H1 (cell line): ENCODE data around the gene KIAA1755. TPM values are rescaled to one million over a fixed set of nuclear protein-coding genes. Genes with fewer than 3 reads are reported as not detected.

Source experiments
- CTCF ChIA-PET: fragments of 300-600 bp; sonication (Branson Sonifier 250); formaldehyde crosslinking; loops from one replicate; lab custom pipeline; 2021; ENCODE audit not compliant: partially characterized antibody; lab: Charles Lee
- POLR2A ChIA-PET: fragments of 300-600 bp; sonication (Branson Sonifier 250); formaldehyde crosslinking; loops from one replicate; lab custom pipeline; 2021; ENCODE audit warnings: inconsistent platforms; ENCODE audit not compliant: partially characterized antibody; lab: Charles Lee
- DNase-seq, 2 experiments: peaks; one replicate each; pipeline versions ENCODE4 v3.0.0 to v3.0.0-alpha.2; 2010 to 2022; ENCODE audit warnings: low spot score in 2 of 2, low read depth in 1 of 2, mixed read lengths in 1 of 2
- FAIRE-seq: peaks from 2 replicates; lab custom pipeline; 2011; peaks lifted over from hg19 to GRCh38; lab: Jason Lieb, UNC
- H2AFZ ChIP-seq: 2 replicates; pipeline ENCODE4 v1.8.1; 2012; ENCODE audit warnings: low read length, inconsistent platforms
- H2AK5ac ChIP-seq: 2 replicates; pipeline ENCODE4 v1.6.1; 2013; ENCODE audit warnings: low read depth, low read length
- H2BK120ac ChIP-seq: replicated peaks from 2 replicates; pipeline ENCODE3; 2013; ENCODE audit warnings: low read depth, low read length, inconsistent platforms
- H2BK12ac ChIP-seq: 2 replicates; pipeline ENCODE4 v1.6.1; 2013; ENCODE audit warnings: low read depth, low read length
- H2BK15ac ChIP-seq: 2 replicates; pipeline ENCODE4 v1.6.1; 2013; ENCODE audit warnings: low read length
- H2BK20ac ChIP-seq: 2 replicates; pipeline ENCODE4 v1.6.1; 2013; ENCODE audit warnings: low read length
- H2BK5ac ChIP-seq: 2 replicates; pipeline ENCODE4 v1.6.1; 2013; ENCODE audit warnings: low read depth, low read length
- H3K14ac ChIP-seq: 2 replicates; pipeline ENCODE4 v1.6.1; 2013; ENCODE audit warnings: inconsistent platforms; ENCODE audit not compliant: insufficient read length
- H3K18ac ChIP-seq: 2 replicates; pipeline ENCODE4 v1.6.1; 2013; ENCODE audit warnings: low read length; ENCODE audit errors: extremely low read depth
- H3K23ac ChIP-seq: 2 replicates; pipeline ENCODE4 v1.6.1; 2013; ENCODE audit warnings: inconsistent platforms; ENCODE audit not compliant: insufficient read length
- H3K23me2 ChIP-seq: 2 replicates; pipeline ENCODE4 v1.6.1; 2013; ENCODE audit warnings: low read depth, low read length
- H3K27ac ChIP-seq: 2 replicates; pipeline ENCODE4 v1.6.1; 2011; ENCODE audit warnings: low read depth, low read length, inconsistent platforms
- H3K27me3 ChIP-seq, 4 experiments: replicated peaks in 1 of 4; 1 replicate in 1 of 4; 2 replicates in 3 of 4; pipeline versions ENCODE4 v1.6.1 to v1.8.1; 2011 to 2013; ENCODE audit warnings: low read length in 3 of 4, mild to moderate bottlenecking in 3 of 4, inconsistent platforms in 2 of 4, mixed read lengths in 2 of 4, moderate library complexity in 1 of 4; ENCODE audit not compliant: control insufficient read depth in 3 of 4, insufficient read depth in 3 of 4; ENCODE audit errors: extremely low read depth in 1 of 4
- H3K36me3 ChIP-seq, 4 experiments: 2 replicates each; pipeline versions ENCODE4 v1.6.1 to v1.8.1; 2011 to 2013; ENCODE audit warnings: mild to moderate bottlenecking in 4 of 4, low read length in 3 of 4, moderate library complexity in 2 of 4, control low read depth in 1 of 4, inconsistent platforms in 1 of 4; ENCODE audit not compliant: insufficient read depth in 4 of 4, control insufficient read depth in 2 of 4
- H3K4ac ChIP-seq: replicated peaks from 2 replicates; pipeline ENCODE3; 2013; ENCODE audit warnings: low read length, low read depth, mixed read lengths, inconsistent platforms; ENCODE audit not compliant: insufficient read length
- H3K4me1 ChIP-seq, 4 experiments: replicated peaks in 1 of 4; 1 replicate in 1 of 4; 2 replicates in 3 of 4; pipeline versions ENCODE4 v1.6.1 to v1.8.1; 2011 to 2013; ENCODE audit warnings: low read length in 3 of 4, inconsistent platforms in 2 of 4, mixed read lengths in 1 of 4; ENCODE audit not compliant: insufficient read depth in 4 of 4, control insufficient read depth in 3 of 4
- H3K4me2 ChIP-seq, 2 experiments: 2 replicates each; pipeline versions ENCODE4 v1.6.1 to v1.8.1; 2011 to 2013; ENCODE audit warnings: low read depth in 2 of 2, low read length in 2 of 2, control low read depth in 1 of 2, inconsistent platforms in 1 of 2, mild to moderate bottlenecking in 1 of 2; ENCODE audit not compliant: insufficient read depth in 1 of 2
- H3K4me3 ChIP-seq, 4 experiments: fragments of 200-600, 300-600 bp in 1 of 4; sonication (generic), shearing (Covaris generic), sonication (Bioruptor Twin) in 1 of 4; 2 replicates each; pipeline versions ENCODE4 v1.5.1 to v1.8.1; 2011 to 2016; ENCODE audit warnings: low read length in 4 of 4, low read depth in 3 of 4, control low read depth in 2 of 4, inconsistent platforms in 2 of 4, mild to moderate bottlenecking in 2 of 4, mixed read lengths in 1 of 4, moderate library complexity in 1 of 4; ENCODE audit not compliant: insufficient read depth in 2 of 4; ENCODE audit errors: extremely low read depth in 1 of 4
- H3K56ac ChIP-seq: replicated peaks from 2 replicates; pipeline ENCODE3; 2013; ENCODE audit warnings: low read depth, mild to moderate bottlenecking, mixed read lengths, low read length, inconsistent platforms; ENCODE audit not compliant: insufficient read length
- H3K79me1 ChIP-seq: 2 replicates; pipeline ENCODE4 v1.6.1; 2013; ENCODE audit warnings: low read depth, low read length, control low read depth
- H3K79me2 ChIP-seq, 2 experiments: 2 replicates each; pipeline versions ENCODE4 v1.6.1 to v1.8.1; 2012 to 2013; ENCODE audit warnings: low read length in 2 of 2, mild to moderate bottlenecking in 2 of 2, inconsistent platforms in 1 of 2; ENCODE audit not compliant: insufficient read depth in 2 of 2, control insufficient read depth in 1 of 2
- H3K9ac ChIP-seq, 4 experiments: replicated peaks in 1 of 4; 1 replicate in 1 of 4; 2 replicates in 3 of 4; pipeline versions ENCODE4 v1.6.1 to v1.8.1; 2011 to 2013; ENCODE audit warnings: low read depth in 3 of 4, low read length in 3 of 4, control low read depth in 2 of 4, mild to moderate bottlenecking in 2 of 4, moderate library complexity in 2 of 4, inconsistent platforms in 1 of 4; ENCODE audit errors: extremely low read depth in 1 of 4
- H3K9me3 ChIP-seq, 2 experiments: 2 replicates each; pipeline versions ENCODE4 v1.6.1 to v1.8.1; 2012 to 2013; ENCODE audit warnings: mild to moderate bottlenecking in 2 of 2, moderate library complexity in 2 of 2, control low read depth in 1 of 2, inconsistent platforms in 1 of 2, low read depth in 1 of 2, low read length in 1 of 2, mixed read lengths in 1 of 2; ENCODE audit not compliant: insufficient read depth in 2 of 2
- H4K20me1 ChIP-seq, 2 experiments: replicated peaks in 1 of 2; 2 replicates each; pipeline versions ENCODE3 to v1.8.1; 2011 to 2013; ENCODE audit warnings: inconsistent platforms in 2 of 2, low read length in 2 of 2, mild to moderate bottlenecking in 1 of 2; ENCODE audit not compliant: insufficient read depth in 2 of 2, control insufficient read depth in 1 of 2
- H4K5ac ChIP-seq: 2 replicates; pipeline ENCODE4 v1.6.1; 2013; ENCODE audit warnings: low read length, low read depth, mixed read lengths, inconsistent platforms; ENCODE audit not compliant: insufficient read length
- H4K8ac ChIP-seq: 2 replicates; pipeline ENCODE4 v1.8.0; 2013; ENCODE audit warnings: mild to moderate bottlenecking, moderate library complexity, low read length, inconsistent platforms; ENCODE audit not compliant: insufficient read depth; ENCODE audit errors: extremely low read depth
- H4K91ac ChIP-seq: replicated peaks from 2 replicates; pipeline ENCODE3; 2013; ENCODE audit warnings: low read length, mixed read lengths, inconsistent platforms; ENCODE audit not compliant: insufficient read length
- CEBPB ChIP-seq: IDR thresholded peaks from 2 replicates; pipeline ENCODE4 v1.6.1; 2012; ENCODE audit warnings: low read depth, low read length
- SAP30 ChIP-seq: fragments of 300-600 bp; sonication (generic); IDR thresholded peaks from 2 replicates; pipeline ENCODE4 v1.7.1; 2012; ENCODE audit warnings: low read length, moderate library complexity, mild to moderate bottlenecking, inconsistent platforms; ENCODE audit not compliant: insufficient read depth, insufficient replicate concordance
- SP1 ChIP-seq: IDR thresholded peaks from 2 replicates; pipeline ENCODE4 v1.6.1; 2011; ENCODE audit warnings: low read depth, low read length
- WGBS, 2 experiments: shearing (Covaris generic) in 1 of 2; methylation state at CpG; one replicate each; pipeline versions ENCODE4 v1.1.6 to v1.1.7; 2013 to 2015; ENCODE audit warnings: low lambda C conversion rate in 2 of 2, mixed read lengths in 2 of 2, inconsistent platforms in 1 of 2, low coverage in 1 of 2, missing lambda C conversion rate in 1 of 2; ENCODE audit not compliant: insufficient replicate concordance in 2 of 2, insufficient coverage in 1 of 2, insufficient read length in 1 of 2; ENCODE audit errors: extremely low coverage in 1 of 2, missing lambda C conversion rate in 1 of 2; 5-methylcytosine and 5-hydroxymethylcytosine counted together
- polyA plus RNA-seq, 7 experiments: library from polyadenylated mRNA; depleted of rRNA in 3 of 7; stranded (reverse) in 5 of 7; unstranded in 2 of 7; fragments of >200 nt in 5 of 7; fragments of 200-250 nt in 2 of 7; gene quantifications; 1 replicate in 5 of 7; 2 replicates in 1 of 7; 4 replicates in 1 of 7; pipeline versions ENCODE4 v1.2.1 to v1.2.3, GENCODE V29; 2011 to 2013; ENCODE audit warnings: missing spikeins in 2 of 7, mixed read lengths in 2 of 7
- total RNA-seq: library from RNA; stranded (reverse); fragmentation: NEBNext Ultra II Directional; extraction: Animal tissue kit (Norgen Biotek cat#: 25700); gene quantifications from 2 replicates; pipeline ENCODE4 v1.2.1, GENCODE V29; 2021
- TF ChIP-seq, protein P1 (sequence below): IDR thresholded peaks from 2 replicates; pipeline ENCODE4 v1.6.1; 2011; ENCODE audit warnings: low read length, improper control_type of control experiment

KIAA1755 gene
- total and polyA plus RNA-seq, 2 of the 8 experiments (the other 6 are each of a cell fraction or from before 2014, with no cell fraction given): 0.23 TPM; not detected in 1

DNA sequence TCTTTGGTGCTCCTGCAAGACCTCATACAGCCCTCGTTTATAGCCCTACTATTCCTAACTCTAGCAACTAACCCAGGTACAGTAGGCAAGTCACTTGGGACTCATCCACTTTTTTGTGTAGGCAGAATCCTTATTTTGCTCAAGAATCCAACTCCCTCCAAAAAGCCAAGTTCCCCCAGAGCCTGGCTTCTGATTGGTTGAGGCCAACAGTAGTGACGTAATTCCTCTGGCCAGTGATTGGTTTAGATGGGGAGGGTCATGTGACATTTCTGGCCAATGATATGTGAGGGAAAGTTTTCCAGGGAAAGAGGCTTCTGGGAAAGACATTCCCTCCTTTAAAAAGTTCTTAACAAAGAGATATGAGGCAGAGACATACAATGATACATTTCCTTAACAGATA lies 32.1 kb downstream of the KIAA1755 start:
- no peaks in the 10 kb centered on the region for H3K36me3 ChIP-seq
- H2BK12ac ChIP-seq: no peak overlapping the region
- 92% methylated on average over 2 of the region's 2 CpGs; no CpG with 5 or more reads in 1 of the 2 experiments for WGBS, 2 experiments
- no peak overlapping the region for H3K23ac ChIP-seq
- H2BK20ac ChIP-seq: no peak overlapping the region
- no peak overlapping the region for H3K4me2 ChIP-seq
- H3K4me3 ChIP-seq: no peak overlapping the region
- no peak overlapping the region for H3K14ac ChIP-seq
- no peak for DNase-seq
- H2BK15ac ChIP-seq: no peak overlapping the region
- no peak overlapping the region for H2BK5ac ChIP-seq
- ChIA-PET CTCF (interaction anchor here (1.3 to 4.3 kb wide), 7 partner anchors 12 to 176 kb away, joined by 3 to 28 read pairs (median 11); no protein-coding TSS in a partner anchor), POLR2A (no interaction called here)
- H2BK120ac ChIP-seq: no peak overlapping the region
- H3K23me2 ChIP-seq: no peaks in the 10 kb centered on the region
- H4K91ac ChIP-seq: no peak overlapping the region
- FAIRE-seq: no peak
- H4K20me1 ChIP-seq: no peaks in the 10 kb centered on the region
- H3K4me1 ChIP-seq: no peaks in the 10 kb centered on the region
- H3K79me1 ChIP-seq: no peaks in the 10 kb centered on the region
- H3K4ac ChIP-seq: no peak overlapping the region
- no peak overlapping the region for H2AFZ ChIP-seq
- no peaks in the 10 kb centered on the region for H3K79me2 ChIP-seq
- H3K18ac ChIP-seq: no peak overlapping the region
- no peak overlapping the region for H3K27ac ChIP-seq
- H3K9ac ChIP-seq: no peak overlapping the region
- H3K27me3 ChIP-seq: no peaks in the 10 kb centered on the region
- no peaks in the 10 kb centered on the region for H3K9me3 ChIP-seq
- no peak overlapping the region for H2AK5ac ChIP-seq
- no peak overlapping the region for H4K8ac ChIP-seq
- no peak overlapping the region for H4K5ac ChIP-seq
- H3K56ac ChIP-seq: no peak overlapping the region
- TF ChIP-seq CEBPB: peak; percentile 48; the same call in 1 of the 2 replicates
- TF ChIP-seq SP1: 0 out of 2 replicates have a peak, but pooled peaks have one; percentile 25
- no peak for TF ChIP-seq SAP30
- TF ChIP-seq, protein P1, sequence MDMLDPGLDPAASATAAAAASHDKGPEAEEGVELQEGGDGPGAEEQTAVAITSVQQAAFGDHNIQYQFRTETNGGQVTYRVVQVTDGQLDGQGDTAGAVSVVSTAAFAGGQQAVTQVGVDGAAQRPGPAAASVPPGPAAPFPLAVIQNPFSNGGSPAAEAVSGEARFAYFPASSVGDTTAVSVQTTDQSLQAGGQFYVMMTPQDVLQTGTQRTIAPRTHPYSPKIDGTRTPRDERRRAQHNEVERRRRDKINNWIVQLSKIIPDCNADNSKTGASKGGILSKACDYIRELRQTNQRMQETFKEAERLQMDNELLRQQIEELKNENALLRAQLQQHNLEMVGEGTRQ: peak; percentile 47; the same call in 1 of the 2 replicates
